AG09309 (cell line): ENCODE measurements around the gene TPGS1.

Source experiments
- DNase-seq: peaks from one replicate; pipeline ENCODE4 v3.0.0-alpha.2; 2010; ENCODE audit warnings: low read depth
- H3K4me3 ChIP-seq: 2 replicates; pipeline ENCODE4 v1.5.1; 2011; ENCODE audit warnings: mild to moderate bottlenecking, low read depth, low read length, moderate library complexity; ENCODE audit not compliant: control insufficient read depth
- TF ChIP-seq, protein P1 (sequence below): IDR thresholded peaks from 2 replicates; pipeline ENCODE4 v1.5.1; 2011; ENCODE audit warnings: mild to moderate bottlenecking, low read depth, low read length, inconsistent platforms; ENCODE audit not compliant: insufficient read depth, control insufficient read depth; ENCODE audit errors: missing control alignments

TPGS1 gene

GRCh38 chr19:513368-514165 is 6.3 kb downstream of the TPGS1 start:
- TF ChIP-seq, protein P1, sequence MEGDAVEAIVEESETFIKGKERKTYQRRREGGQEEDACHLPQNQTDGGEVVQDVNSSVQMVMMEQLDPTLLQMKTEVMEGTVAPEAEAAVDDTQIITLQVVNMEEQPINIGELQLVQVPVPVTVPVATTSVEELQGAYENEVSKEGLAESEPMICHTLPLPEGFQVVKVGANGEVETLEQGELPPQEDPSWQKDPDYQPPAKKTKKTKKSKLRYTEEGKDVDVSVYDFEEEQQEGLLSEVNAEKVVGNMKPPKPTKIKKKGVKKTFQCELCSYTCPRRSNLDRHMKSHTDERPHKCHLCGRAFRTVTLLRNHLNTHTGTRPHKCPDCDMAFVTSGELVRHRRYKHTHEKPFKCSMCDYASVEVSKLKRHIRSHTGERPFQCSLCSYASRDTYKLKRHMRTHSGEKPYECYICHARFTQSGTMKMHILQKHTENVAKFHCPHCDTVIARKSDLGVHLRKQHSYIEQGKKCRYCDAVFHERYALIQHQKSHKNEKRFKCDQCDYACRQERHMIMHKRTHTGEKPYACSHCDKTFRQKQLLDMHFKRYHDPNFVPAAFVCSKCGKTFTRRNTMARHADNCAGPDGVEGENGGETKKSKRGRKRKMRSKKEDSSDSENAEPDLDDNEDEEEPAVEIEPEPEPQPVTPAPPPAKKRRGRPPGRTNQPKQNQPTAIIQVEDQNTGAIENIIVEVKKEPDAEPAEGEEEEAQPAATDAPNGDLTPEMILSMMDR: no peak
- no peak overlapping the region for H3K4me3 ChIP-seq
- DNase-seq: no peak

DNA sequence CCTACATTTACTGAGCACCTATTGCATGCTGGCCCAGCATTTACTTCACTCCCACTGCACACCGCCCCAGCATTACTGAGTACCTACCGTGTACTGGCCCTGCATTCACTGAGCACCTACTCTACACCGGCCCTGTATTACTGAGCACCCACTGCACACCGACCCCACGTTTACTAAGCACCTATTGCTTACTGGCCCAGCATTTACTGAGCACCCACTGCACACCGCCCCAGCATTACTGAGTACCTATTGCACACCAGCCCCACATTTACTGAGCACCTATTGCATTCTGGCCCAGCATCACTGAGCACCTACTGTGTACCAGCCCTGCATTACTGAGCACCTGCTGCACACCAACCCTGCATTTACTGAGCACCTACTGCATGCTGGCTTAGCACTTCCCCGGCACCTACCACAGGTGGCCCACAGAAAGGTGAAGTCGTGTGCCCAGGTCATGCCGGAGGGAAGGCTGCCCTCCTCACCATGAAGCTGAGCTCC is 6.9 kb downstream of the TPGS1 start:
- H3K4me3 ChIP-seq: no peak overlapping the region
- DNase-seq: no peak
- TF ChIP-seq, protein P1: no peak

DNA sequence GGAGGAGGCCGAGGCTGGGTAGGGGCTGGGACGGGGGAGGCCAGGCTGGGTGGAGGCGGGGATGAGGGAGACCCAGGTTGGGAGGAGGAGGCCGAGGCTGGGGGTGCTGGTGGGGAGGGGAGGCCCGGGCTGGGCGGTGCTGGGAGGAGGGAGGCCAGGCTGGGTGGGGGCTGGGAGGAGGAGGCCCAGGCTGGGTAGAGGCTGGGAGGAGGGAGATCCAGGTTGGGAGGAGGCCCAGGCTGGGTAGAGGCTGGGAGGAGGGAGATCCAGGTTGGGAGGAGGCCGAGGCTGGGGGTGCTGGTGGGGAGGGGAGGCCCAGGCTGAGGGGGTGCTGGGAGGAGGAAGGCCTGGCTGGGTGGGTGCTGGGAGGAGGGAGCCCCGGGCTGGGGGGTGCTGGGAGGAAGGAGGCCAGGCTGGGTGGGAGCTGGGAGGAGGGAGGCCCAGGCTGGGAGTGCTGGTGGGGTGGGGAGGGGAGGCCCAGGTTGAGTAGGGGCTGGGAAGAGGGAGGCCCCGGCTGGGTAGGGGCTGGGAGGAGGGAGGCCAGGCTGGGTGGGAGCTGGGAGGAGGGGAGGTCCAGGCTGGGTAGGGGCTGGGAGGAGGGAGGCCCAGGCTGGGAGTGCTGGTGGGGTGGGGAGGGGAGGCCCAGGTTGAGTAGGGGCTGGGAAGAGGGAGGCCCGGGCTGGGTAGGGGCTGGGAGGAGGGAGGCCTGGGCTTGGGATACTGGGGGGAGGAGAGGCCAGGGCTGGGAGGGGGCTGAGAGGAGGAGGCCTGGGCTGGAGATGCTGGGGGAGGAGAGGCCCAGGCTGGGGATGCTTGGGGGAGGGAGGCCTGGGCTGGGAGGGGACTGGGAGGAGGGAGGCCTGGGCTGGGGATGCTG is 10.7 kb downstream of the TPGS1 start:
- TF ChIP-seq, protein P1: no peak
- DNase-seq: no peak

DNA sequence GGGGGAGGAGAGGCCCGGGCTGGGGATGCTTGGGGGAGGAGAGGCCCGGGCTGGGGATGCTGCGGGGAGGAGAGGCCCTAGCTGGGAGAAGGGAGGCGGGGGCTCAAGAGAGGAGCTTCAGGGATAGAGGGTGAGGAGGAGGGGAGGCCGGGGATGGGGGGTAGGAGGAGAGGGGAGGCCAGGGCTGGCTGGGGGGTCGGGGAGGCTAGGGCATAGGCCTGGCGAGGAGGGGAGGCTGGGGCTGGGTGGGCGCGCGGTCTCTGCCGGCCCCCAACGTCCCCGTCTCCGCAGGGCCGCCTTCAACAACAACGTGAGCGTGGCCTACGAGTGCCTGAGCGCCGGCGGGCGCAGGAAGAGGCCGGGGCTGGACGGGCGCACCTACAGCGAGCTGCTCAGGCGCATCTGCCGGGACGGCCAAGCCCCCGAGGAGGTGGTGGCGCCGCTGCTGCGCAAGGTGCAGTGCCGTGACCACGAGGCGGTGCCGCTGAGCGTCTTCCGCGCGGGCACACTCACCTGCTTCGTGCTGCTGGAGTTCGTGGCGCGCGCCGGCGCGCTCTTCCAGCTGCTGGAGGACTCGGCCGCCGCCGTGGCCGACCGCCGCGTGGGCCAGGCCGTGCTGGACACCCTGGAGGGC is 11.4 kb downstream of the TPGS1 start:
- TF ChIP-seq, protein P1: no peak
- no peak for DNase-seq
- no peak overlapping the region for H3K4me3 ChIP-seq

More for the DNA sequence above, 10.7 kb downstream of the TPGS1 start:
- no peak overlapping the region for H3K4me3 ChIP-seq

- DNase-seq: no peak
- TF ChIP-seq, protein P1: no peak
- H3K4me3 ChIP-seq: no peak overlapping the region
Observed at GRCh38 chr19:519449-519865, 12.2 kb downstream of the TPGS1 start.

- TF ChIP-seq, protein P1: no peak
- H3K4me3 ChIP-seq: no peak overlapping the region
- DNase-seq: no peak
Observed at GRCh38 chr19:522726-523125, 15.4 kb downstream of the TPGS1 start.
